ENCODE results near the gene NPM1.

DNA sequence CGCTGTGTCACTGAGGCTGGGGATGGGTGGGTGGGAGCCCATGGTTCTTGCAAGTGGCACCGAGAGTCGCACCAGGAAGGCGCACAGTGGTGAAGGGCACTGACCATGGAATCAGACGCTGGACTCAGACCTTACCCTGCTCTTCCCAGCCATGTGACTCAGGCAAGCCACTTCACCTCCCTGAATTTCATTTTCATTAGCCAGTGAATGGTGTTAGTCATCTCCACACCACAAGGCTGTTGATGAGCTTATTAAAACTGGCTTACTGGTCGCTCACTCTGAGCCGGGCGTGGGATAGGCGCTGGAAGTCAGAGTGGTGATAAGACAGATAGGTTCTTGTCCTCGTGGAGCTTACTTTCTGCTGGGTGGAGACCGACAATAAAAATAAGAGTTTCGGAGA, 56.9 kb downstream of the NPM1 start:
- TF ChIP-seq POLR2A (IDR thresholded peaks at IDR 0.05; ENCODE audit: low read depth), result no peak
- TF ChIP-seq, protein P1, sequence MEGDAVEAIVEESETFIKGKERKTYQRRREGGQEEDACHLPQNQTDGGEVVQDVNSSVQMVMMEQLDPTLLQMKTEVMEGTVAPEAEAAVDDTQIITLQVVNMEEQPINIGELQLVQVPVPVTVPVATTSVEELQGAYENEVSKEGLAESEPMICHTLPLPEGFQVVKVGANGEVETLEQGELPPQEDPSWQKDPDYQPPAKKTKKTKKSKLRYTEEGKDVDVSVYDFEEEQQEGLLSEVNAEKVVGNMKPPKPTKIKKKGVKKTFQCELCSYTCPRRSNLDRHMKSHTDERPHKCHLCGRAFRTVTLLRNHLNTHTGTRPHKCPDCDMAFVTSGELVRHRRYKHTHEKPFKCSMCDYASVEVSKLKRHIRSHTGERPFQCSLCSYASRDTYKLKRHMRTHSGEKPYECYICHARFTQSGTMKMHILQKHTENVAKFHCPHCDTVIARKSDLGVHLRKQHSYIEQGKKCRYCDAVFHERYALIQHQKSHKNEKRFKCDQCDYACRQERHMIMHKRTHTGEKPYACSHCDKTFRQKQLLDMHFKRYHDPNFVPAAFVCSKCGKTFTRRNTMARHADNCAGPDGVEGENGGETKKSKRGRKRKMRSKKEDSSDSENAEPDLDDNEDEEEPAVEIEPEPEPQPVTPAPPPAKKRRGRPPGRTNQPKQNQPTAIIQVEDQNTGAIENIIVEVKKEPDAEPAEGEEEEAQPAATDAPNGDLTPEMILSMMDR (IDR thresholded peaks at IDR 0.05), result no peak
- TF ChIP-seq POLR2AphosphoS5 (IDR thresholded peaks at IDR 0.05), result no peak
- TF ChIP-seq EP300 (IDR thresholded peaks at IDR 0.05), result no peak
